Suppressor macrophage treated with lipopolysaccharide for 4 hours (primary cell): ENCODE data around the gene PAPPA.

ENCODE experiments used
- DNase-seq: peaks from one replicate; pipeline ENCODE4 v3.0.0-alpha.2; 2020

PAPPA gene

GRCh38 chr9:116153765-116154333 lies at the start of gene PAPPA:
TSS of gene PAPPA (plus strand) at chr9:116153791. CDS start at chr9:116154173, 382 bp downstream.
- DNase-seq = no peak

DNA sequence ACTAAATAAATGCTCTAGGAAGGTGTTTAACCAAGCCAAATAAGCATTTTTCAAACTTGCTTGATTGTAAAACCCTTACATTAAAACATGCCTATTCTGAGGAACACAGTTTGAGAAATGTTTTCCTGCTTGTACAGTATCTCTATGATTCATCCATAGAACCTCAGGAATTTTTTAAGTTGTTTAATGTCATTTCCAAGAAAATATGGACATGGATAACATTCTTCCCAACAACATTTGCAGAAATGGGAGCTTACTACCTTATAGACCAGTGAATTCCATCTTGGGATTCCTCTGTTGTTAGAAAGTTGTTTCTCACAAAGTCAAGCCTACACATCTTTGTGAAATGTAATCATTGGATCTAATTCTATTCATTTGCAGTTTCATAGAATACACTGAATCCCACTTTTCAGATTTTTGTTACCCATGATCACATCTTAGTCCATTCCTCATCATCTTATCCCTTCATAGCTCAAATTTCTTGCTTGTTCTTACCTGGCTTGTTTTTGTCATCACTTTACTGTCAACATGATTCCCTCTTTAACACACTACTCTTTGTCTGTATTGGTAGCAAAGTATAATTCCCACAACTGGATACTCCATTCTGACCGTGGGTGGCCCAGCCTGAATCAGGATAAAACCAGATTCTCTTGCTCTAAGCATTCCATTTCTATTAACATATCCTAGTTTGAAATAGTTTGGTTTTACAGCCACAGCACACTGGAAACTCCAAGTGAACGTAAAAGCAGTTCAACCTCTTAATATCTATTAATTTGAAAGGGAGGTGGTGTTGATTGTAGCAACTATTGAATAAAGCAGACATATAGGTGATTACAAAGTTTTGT lies 49.4 kb upstream of the PAPPA start:
- no peak for DNase-seq

DNA sequence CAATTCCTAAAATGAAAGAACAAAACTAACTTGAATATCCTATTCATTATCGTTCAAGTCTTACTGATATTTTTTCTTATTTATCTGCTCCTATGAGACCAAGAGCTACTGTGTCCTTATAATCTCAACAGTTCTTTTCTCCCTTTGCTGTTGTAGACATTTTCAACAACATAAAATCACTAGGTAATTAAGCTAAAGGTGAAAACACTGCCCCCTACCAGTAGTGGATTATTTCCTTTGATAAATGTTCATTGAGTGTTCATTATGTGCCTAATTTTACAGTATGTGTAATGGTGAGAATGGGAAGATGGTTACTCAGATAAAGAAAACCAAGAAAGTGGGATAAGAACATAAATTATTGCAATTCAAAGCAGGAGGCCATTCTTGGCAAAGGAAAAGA lies 41.4 kb upstream of the PAPPA start:
- no peak for DNase-seq

GRCh38 chr9:116115761-116116353 lies 37.7 kb upstream of the PAPPA start:
- DNase-seq = no peak

GRCh38 chr9:116116393-116116792 lies 37.2 kb upstream of the PAPPA start:
- DNase-seq = no peak

DNA sequence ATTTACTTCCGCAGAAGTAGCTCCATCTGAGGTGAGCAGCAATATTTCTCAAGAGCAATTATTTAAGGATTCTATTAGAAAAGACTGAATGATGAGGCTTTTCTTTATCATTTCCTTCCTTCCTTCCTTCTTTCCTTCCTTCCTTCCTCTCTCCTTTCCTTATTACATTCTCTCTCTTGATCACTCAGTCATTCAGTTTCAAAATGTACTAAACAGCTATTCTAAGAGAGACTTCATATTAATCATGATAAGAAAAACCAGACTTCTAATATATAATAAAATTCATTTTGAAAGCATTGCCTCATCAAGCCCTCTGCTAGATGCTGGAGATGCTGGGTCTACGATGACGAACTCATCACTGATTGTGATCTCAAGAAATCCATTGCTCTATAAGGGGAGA lies 30.4 kb upstream of the PAPPA start:
- no peak for DNase-seq

DNA sequence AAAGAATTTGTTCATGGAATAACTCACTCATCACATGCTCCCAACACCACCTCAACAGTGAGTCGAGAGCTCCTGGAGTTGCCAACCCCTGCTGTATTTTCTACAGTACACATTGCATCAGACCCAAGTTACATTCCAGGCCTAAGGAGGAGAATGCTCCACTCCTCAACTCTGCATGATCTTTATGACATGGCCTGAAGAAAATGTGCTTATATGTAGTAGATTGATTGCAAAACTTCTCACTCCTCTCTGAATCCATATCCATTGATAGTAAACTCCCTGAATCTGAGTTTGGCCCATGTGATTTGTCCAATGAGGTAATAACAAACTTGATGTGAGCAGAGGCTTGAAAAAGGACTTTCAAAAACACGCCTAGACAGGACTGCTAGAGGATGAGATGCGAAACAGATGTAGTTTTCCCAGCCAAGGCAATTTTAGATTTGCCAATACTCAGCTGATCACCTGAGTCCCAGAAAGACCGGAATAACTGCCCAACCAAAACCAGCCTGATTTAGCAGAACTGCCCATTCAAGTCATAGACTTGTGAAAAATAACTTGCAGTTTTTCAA lies 29.0 kb upstream of the PAPPA start:
- no peak for DNase-seq

DNA sequence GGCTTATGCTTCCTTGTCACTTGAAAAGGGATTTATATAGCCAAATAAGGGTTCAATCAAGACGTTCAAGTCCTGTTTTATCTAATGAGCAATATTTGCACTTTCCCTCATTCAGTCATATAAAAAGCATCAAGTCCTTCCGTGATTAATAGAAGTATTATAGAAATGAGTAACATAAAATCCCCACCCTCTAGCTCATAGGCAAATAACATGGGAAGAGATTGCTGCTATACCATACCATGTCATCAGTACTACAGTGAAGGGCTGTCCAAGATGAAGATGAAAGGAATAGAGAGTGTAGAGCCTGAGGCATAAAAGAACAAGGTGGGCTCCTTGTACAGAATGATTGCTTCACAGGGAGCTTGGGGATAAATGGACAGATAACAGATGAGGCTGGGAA lies 20.4 kb upstream of the PAPPA start:
- DNase-seq = no peak

DNA sequence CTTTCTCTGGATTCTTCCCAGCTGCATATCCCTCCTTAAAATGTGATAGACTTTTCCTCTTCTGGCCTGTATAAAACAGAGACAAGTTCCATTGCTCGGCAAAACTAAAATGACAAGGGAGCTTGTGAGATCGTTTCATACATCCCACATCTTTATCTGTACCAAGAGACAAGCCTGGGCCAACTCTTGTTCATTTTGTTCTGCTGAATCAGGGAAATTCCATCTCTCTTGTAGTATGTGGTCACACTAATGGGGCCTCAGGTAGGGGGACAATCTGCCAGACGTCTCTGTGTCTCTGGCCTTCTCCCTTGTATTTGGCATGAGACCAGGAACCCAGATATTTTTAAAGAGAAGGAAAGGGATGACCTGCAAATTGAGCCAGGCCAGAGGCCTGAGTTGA lies 18.6 kb upstream of the PAPPA start:
- DNase-seq = no peak

DNA sequence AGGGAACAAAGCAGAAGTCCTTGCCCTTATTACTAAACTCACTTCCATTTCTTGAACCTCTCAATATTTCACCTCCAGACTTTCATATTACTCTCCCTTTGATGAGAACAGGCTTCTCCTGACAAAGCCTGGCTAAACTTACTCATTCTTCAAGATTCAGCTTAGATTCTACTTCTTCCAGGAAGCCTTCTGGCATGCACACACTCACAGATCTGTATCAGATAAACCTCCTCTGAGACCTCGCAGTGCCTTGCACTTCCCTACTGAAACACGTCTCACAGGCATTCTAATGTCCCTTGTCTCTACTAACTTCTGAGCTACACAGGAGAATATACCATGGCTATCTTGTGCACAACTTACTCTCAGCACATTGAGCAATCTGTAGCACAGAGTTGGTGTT lies 16.6 kb upstream of the PAPPA start:
- DNase-seq = no peak

DNA sequence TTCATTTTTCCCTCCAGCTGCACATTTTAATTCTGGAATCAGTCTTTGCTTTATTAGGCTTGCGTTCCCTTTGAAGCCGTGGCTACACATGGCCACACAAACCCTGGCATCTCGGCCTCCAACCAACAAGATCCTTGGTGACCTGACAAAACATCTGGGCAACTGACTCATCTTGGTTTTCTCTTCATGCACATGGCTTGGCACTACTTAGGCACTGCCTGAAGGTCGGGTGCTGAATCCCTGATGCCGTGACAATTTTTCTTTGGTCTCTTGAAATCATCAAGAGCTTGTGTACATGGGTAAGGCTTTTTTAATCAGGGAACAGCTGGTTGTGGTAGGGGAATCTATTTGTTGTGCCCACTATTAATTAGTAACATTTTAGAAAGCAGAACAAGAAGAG lies 16.0 kb upstream of the PAPPA start:
- DNase-seq = no peak

GRCh38 chr9:116141864-116142561 lies 11.6 kb upstream of the PAPPA start:
- DNase-seq = no peak

GRCh38 chr9:116142706-116143492 lies 10.7 kb upstream of the PAPPA start:
- no peak for DNase-seq

GRCh38 chr9:116144038-116144437 lies 9.6 kb upstream of the PAPPA start:
- DNase-seq = no peak

DNA sequence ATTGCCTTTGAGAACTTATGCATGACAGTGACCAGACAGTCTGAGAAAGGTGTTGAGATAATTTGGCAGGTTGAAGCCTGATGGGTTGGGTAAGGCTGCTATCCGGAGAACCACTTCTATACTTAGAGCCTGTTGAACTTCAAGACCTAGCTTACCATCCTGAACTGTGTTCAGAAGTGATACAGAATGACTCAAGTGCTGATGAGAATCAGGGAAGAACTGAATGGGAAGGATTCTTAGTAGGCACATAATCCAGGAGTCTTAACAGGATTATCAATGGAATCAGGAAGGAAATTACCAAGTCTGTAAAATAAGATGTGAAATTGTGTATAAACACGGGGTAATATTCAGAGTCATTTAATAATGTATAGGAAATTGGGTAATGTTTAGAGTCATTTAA lies 9.0 kb upstream of the PAPPA start:
- DNase-seq = no peak

GRCh38 chr9:116145036-116145435 lies 8.6 kb upstream of the PAPPA start:
- no peak for DNase-seq

DNA sequence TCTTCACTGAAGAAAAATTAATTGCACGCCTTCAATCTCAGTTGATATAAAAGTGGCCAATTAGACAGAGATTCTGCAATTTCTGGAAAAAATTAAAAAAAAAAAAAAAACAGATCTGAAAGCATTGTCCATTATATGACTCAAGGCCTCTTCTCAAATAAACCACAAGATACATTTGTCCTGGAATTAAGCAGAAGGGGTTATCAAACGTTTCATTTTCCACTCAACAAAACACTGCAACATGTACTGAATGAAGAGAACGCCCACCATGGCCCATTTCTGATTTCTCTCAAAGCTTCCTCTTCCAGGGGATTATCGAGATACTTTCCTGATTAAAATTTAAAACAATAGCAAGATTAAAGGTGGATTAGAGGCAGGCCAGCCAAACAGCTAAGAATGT lies 5.8 kb upstream of the PAPPA start:
- no peak for DNase-seq

- peak; percentile 3 for DNase-seq
Measured at GRCh38 chr9:116149844-116150243, 3.7 kb upstream of the PAPPA start.

DNA sequence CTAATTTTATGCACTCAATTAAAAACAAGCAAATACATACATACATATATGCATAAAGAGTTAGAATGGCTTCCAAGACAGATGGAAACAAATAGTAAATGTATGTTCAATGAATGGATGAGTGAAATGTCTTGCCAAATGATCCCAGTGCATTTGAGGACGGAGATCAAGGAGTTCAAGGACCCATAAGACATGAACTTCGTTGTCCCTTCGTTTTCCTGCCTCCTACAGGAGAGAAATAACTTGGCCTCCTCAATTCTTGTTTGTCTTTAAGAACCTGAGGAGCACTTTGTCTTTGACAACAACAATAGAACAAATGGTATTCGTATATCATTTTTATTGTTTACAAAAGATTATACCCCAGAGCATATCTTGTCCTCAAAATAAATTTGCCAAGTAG lies 2.4 kb upstream of the PAPPA start:
- no peak for DNase-seq

GRCh38 chr9:116151966-116152381 lies 1.6 kb upstream of the PAPPA start:
- no peak for DNase-seq

DNA sequence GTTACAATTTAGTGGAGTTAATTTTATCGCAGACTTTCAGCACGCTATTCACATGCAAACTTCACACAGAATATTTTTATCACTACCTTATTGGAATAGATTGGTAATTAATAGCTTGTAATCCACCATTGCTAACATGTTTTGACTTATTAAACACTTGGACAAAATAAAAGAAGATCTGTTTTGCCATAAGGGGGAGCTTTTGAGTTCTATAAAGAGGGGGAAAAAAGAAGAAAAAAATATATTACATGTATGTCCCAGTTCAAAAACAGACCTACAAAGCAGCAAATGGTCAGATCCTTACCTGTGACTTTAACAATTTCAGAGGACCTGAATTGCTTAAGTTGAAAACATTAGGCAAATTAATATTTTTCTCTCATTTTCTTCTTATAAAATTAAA lies 1.2 kb upstream of the PAPPA start:
- DNase-seq = no peak

- no peak for DNase-seq
Measured at GRCh38 chr9:116152941-116153764, 438 bp upstream of the PAPPA start.
